DLD1 (cell line): ENCODE results near the gene NUPR2.
"Not testable (repeated sequence)": the region's sequence is repeated elsewhere in the genome, so short reads cannot be mapped to it uniquely, and the experiment has no call there.

Source experiments
- in situ Hi-C: cut with HindIII; loops from 2 replicates; pipeline ENCODE4 v1.10.0; 2017; ENCODE audit warnings: low sequenced_read_pairs

NUPR2 gene, protein sequence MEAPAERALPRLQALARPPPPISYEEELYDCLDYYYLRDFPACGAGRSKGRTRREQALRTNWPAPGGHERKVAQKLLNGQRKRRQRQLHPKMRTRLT

DNA sequence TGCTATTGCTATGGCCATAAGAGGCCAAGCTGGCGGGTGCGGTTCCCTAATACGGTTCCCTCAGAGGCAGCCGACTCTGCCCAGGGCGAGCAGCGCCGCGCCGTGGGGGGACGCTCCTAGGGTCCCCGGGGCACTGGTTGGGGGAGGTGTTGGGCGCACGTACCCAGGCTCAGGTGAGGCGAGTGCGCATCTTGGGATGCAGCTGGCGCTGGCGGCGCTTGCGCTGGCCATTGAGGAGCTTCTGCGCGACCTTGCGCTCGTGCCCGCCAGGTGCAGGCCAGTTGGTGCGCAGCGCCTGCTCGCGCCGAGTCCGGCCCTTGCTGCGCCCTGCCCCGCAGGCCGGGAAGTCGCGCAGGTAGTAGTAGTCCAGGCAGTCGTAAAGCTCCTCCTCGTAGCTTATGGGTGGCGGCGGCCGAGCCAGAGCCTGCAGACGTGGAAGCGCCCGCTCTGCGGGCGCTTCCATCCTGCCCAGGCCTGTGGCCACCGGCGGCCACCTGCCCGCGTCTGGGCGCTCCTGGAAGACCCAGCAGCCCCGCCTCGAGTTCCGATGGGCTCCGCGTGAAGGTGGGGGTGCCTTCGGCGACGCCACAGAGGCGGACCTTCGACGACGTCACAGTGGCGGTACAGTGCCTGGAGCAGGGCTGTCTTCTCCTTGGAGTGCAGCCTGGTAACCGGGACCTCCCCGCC, at the start of gene NUPR2:
NUPR2 (minus strand) TSS at position 566 of the 687 bp plus-strand sequence; CDS start at position 463, 103 bp downstream.
- in situ Hi-C loops, result no loop called here

DNA sequence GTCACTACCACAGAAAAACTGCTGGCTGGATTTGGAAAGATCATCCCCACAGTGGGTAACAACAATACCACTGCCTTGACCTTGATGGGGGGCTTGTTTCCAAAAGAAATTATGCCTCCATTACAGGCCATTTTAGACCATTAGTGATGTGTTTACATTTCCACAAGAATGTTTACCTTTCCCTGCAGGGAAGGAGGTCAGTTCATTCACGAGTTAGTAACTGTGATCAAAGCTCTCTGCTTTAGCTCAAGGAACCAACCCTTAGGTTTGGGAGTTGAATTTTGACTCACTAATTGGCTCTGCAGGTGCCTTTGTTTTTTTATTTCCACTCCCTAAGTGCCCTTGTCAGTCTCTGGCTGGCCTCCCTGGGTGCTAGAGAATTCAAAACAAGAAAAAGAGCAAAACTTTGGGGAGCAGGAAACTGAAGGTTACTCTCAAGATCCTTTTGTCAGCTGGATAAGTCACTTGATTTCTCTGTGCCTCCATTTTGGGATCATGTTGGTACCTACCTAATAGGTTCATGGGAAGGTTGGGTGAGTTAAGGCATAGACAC, 41.1 kb upstream of the NUPR2 start:
- in situ Hi-C loops, result no loop called here

DNA sequence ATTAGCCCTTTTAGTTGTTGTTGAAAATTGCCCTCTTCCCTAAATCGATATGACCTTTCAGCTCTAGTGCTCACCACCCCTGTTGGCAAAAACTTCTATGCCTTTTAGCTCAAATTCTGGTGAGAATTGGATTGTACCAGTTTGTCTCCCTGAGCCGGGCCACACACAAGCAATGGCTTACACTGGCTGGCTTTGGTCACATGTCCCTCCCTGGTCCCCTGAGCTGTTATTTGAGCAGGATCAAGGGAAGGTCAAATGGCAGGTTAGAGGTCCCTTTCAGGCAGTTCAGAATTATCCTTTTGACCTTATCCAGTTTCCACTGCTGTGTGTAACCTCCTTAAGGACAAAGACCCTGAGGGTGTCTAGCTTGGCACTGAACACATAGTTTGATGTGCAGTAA, 14.8 kb upstream of the NUPR2 start:
- in situ Hi-C loops, result not testable (repeated sequence)

DNA sequence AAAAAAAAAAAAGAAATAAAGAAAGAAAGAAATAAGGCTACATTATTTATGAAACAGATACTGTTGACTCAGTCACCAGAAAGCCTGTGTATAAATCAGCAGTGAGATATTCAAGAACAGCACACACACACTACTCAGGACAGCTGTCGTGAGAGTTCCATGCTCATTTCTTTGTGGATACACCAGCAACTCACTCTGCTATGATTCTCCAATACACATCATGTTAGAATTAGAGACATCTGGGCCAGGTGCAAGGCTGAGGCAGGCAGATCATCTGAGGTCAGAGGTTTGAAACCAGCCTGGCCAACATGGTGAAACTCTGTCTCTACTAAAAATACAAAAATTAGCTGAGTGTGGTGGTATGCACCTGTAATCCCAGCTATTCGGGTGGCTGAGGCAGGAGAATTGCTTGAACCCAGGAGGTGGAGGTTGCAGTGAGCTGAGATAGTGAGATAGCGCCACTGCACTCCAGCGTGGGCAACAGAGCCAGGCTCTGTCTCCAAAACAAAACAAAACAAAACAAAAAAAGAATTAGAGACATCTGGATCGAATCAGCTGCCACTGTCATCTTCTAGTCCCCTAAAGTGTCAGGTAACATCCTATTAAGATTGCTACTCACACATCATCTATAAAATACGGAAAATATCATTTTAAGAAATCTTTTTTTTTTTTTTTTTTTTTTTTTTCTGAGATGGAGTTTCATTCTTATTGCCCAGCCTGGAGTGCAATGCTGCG, 11.2 kb upstream of the NUPR2 start:
- in situ Hi-C loops, result no loop called here

DNA sequence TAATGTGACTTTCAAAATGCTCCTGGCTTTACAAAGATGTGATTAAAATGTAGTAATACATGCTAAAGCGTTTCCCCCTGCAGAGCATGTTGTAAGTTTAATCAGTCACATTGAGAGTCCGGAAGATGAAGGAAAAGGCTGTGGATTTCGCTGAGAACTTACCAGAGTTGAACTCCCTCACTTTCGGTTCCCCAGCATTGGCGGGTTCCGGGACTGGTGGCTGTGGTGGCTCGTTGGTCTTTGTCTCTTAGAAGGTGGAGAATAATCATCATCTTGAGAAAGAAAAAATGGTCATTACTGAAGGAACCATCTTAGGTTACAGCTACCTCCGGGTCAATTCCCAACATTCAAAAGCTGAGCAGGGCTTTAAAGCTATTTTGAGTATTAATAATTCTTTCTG, 9.6 kb upstream of the NUPR2 start:
- in situ Hi-C loops, result no loop called here

DNA sequence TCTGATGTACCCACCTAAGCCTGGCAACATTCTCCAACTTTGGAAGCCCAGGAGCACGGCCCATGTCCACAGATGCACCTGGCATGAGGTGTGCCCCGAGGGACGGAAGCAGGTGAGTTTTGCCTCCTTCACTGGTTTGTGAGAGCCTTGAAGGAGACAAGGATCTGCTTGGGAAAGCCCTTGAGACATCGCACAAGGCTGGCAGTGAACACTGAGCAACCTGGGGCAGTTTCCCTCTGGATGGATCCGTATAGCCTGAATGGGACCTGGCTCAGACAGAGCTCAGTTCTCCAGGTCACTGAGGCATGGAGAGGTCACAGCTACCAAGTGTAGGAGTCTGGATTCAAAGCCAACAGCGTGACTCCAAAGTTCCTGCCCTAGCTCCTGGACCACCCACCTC, 8.8 kb upstream of the NUPR2 start:
- in situ Hi-C loops, result no loop called here

DNA sequence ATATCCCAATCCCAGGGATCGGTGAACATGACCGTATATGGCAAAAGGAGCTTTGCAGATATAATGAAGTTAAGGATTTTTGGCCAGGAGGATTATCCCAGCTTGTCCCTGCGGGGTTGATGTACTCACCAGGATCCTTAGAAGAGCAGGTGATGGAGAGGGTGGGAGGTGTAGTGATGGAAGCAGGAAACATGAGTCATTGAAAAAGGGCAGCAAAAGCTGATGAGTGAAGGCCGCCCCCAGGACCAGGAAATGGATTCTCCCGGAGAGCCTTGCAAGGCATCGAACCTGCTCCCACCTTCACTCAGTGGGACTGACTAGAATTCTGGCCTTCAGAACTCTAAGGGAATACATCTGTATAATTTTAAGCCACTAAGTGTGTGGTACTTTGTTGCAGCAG, 5.2 kb upstream of the NUPR2 start:
- in situ Hi-C loops, result no loop called here

DNA sequence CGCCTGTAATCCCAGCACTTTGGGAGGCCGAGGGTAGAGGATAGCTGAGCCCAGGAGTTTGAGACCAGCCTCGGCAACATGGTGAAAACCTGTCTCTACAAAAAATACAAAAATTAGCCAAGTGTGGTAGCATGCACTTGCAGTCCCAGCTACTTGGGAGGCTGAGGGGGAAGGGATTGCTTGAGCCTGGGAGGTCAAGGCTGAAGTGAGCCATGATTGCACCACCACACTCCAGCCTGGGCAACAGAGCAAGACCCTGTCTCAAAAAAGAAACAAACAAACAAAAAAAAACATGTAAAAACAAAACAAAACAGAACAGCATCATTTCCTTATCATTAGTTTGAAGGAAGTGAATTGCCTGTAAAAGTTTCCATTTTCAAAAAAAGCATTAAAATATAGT, 4.0 kb downstream of the NUPR2 start:
- in situ Hi-C loops, result not testable (repeated sequence)

DNA sequence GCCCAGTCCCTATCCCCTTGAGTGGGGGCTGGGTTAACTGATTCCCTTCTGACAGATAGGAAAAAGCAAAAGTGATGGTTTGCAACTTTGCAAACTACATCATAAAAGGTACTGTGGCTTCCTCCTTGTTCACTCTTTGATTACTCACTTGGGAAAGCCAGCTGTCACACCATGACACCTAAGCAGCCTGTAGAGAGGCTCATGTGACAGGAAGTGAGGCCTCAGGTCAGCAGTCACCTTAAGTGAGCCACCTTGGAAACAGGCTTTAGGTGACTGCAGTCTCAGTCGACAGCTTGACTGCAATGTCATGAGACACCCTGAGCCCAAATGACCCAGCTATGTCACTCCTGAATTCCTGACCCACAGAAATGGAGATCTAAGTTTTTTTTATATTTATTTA, 5.6 kb downstream of the NUPR2 start:
- in situ Hi-C loops, result no loop called here

DNA sequence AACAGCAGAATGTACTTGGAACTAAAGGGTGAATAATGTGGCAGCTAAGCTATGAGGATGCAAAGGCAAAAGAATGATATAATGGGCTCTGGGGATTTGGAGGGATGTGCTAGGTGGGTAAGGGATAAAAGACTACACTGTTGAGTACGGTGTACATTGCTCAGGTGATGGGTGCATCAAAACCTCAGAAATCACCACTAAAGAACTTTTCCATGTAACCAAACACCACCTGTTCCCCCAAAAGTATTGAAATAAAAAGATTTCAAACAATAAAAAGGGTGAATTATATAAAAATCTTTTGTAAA, 8.3 kb downstream of the NUPR2 start:
- in situ Hi-C loops, result no loop called here

DNA sequence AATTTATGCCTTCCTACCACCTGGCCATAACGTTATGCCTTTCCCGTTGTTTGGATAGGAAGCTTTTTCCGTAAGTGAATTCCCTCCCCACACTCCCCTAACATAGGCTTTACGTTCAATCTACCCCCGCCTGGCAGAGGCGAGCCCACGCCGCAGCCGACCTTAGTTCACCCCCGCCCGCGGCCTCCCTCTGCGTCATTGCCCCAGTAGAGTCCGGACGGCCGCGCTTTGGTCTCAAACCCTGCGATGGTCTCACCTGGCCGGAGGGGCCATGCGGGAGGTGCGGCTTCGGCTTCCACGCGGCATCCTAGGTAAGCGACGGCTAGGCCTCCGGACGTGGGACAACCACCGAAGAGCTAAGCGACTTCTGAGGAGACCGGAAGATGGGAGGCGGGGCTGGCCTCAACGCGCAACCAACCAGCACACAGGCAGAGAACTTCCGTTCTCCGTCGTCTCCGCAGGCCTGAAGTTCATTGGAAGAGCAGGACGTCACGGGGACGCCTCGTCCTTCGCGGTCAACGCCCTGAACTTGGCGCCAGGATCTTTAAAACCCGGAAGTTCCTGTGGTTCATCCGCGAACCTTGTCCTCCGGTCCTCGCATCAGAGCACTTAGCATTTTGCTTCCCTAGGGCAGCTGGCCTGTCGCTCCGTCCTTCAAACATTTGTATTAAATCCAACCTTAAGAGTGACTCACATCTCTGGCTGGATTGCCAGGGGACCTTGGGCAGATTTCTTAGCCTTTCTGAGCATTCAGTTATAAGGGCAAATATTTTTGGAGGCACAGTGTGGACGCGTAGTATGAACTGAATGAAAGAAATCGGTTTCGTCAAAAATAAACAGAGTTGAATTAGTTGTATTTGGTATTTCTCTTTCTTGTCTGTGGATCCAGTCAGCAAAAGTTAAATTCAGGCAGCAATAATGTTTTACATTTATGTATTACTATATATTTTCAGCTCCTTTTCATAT, 9.8 kb downstream of the NUPR2 start, which contains the start of gene CHCHD2:
CHCHD2 (minus strand) TSS at position 369 of the 966 bp plus-strand sequence; CDS start at position 306, 63 bp downstream.
- in situ Hi-C loops, result no loop called here

DNA sequence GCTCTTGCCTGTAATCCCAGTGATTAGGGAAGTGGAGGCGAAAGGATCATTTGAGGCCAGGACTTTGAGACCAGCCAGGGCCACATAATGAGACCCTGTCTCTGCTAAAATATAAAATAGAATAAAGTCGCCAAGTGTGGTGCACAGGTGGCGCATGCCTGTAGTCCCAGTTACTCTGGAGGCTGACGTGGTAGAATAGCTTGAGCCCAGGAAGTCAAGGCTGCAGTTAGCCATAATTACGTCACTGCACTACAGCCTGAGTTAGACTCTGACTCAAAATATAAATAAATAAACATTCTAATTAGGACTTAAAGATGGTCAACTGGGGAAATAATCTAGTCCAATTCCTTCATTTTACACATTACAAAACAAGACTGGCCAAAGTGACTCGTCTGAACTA, 10.7 kb downstream of the NUPR2 start:
- in situ Hi-C loops, result no loop called here

DNA sequence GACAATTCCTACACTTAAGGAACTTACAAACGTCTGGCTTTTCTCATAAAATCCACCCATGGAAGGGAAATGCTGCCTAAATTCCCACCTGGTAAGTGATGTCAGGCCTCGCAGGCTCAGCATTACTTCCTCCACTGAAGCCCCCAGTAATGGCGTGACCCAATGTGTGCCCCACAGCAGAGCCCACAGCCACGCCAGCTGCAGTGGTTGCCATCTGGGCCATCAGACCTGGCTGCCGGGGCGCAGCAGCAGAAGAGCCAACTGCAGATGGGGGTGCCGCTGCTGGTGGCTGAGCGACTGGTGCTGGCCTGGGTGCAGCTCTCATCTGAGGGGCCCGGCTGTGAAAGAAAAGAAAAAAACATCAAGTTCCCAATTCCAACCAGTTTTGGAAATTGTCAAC, 12.1 kb downstream of the NUPR2 start:
- in situ Hi-C loops, result not testable (repeated sequence)

DNA sequence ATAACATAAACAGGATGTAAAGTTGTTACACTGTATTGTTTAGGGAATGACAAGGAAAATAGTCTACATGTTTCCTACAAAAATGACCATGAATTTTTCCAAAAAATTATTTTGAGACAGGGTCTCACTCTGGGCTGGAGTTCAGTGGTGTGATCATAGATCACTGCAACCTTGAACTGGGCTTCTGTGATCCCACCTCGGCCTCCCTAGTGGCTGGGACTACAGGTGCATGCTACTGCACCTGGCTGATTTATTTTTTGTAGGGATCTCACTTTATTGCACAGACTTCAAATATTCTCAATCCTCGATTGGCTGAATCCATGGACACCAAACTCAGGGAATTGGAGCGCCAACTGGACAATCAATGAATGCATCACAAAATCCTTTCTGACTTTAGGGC, 16.6 kb downstream of the NUPR2 start:
- in situ Hi-C loops, result no loop called here

DNA sequence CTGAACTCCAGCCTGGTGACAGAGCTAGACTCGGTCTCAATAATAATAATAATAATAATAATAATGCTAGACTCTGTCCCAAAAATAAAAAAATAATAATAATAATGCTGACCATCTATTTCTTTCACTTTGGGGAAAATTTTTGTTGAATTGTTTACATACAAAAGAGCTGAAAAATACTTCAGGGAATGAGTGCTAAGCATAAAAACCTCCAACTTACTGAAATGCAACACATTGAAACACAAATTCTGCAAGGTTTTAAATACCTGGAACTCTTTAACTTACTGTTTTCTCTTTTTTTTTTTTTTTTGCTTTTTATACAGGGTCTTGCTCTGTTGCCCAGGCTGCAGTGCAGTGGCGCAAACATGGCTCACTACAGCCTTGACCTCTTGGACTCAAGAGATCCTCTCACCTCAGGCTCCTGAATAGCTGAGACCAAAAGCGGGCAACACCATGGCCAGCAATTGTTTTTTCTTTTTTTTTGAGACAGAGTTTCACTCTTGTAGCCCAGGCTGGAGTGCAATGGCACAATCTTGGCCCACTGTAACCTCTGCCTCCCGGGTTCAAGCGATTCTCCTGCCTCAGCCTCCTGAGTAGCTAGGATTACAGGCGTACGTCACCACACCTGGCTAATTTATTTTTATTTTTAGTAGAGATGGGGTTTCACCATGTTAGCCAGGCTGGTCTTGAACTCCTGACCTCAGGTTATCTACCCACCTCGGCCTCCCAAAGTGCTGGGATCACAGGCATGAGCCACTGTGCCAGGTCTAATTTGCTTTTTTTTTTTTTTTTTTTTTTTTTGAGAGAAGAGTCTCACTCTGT, 17.8 kb downstream of the NUPR2 start:
- in situ Hi-C loops, result not testable (repeated sequence)

DNA sequence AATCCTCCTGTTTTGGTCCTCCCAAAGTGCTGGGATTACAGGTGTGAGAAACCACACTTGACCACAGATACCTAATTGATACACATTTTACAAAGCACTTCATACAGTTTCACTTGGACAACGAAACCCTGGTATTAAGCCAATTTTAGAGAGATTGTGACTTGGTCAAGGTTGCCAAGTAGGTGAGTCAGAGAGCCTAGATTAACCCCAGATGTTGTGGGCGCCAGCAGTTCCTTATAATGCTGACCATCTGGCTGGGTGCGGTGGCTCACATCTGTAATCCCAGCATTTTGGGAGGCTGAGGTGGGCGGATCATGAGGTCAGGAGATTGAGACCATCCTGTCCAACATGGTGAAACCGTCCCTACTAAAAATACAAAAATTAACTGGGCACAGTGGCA, 18.5 kb downstream of the NUPR2 start:
- in situ Hi-C loops, result no loop called here

DNA sequence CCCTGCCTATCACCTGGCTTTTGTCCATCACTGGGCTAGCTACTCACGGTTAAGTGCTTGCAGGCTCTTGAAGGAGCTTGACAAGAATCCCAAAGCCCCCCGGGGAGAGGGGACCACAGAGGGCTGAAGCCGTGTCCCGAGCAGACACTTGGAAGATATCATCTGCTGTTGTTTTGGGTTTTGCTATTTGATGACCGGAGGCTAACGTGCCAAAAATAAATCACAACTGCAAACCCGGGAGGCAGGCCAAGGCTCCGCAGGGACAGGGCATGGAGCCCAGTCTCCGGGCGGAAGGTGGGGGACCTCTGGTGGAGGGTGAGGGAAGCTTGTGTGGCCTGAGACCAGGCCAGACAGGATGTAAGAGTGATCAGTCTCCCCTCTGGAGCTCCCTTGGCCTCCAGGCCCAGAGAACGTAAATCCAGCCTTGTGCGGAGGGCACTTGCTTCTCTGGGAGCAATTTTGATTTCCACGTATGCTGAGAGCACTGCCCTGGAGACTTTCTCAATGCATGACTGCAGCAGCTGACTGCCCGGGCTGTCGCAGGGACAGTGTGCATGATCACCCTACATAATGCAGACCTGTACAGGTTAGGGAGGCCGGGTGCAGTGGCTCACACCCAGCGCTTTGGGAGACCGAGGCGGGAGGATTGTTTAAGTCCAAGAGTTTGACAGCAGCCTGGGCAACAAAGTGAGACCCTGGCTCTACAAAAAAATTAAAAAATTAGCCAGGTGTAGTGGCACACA, 23.3 kb downstream of the NUPR2 start, which contains the start of gene PHKG1:
PHKG1 (minus strand) TSS at position 164 of the 743 bp plus-strand sequence. CDS start 4,011 bp downstream, outside the sequence.
- in situ Hi-C loops, result no loop called here

DNA sequence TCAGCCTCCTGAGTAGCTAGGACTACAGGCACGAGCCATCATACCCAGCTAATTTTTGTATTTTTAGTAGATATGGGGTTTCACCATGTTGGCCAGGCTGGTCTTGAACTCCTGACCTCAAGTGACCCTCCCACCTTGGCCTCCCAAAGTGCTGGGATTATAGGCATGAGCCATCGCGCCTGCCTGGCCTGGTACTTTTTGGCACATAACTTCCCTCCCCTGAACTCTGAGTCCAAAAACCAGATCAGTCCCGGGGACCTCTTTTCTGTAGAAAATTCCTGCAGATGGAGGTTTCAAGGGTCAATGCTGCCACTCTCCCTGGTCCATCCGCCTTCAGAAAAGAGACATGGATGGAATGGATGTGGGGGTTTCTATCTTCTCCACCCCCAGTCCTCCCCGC, 23.8 kb downstream of the NUPR2 start:
- in situ Hi-C loops, result not testable (repeated sequence)

DNA sequence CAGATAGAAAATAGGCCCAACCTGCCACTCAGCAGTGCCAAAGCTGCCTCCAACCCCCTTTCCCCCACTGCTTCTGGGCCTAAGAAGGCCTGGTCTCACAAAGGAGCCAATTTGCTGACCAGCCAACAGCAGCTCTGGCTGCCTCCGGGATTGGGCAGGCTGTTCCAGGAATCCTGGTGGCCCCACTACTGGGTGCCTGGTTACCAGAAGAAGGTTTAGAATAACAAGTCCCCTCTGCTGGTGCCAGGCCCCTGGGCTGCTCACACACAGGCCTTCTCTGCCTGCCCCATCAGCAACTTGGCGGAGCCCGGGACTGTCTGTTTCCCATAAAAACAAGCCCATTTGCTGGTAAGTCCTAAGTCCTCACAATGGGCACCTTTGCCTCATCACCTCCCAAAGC, 24.6 kb downstream of the NUPR2 start:
- in situ Hi-C loops, result no loop called here
